T-helper 1 cell treated with Interleukin-12 subunit alpha and Interleukin-12 subunit beta and Interleukin-4 antibody, amounts not matched to agents 30 ng/mL and 1 ng/mL, for 36 hours (primary cell): ENCODE data around the gene SEMA6B. TPM values are rescaled to one million over a fixed set of nuclear protein-coding genes. Genes with fewer than 3 reads are reported as not detected.
"Not testable (repeated sequence)": the region's sequence is repeated elsewhere in the genome, so short reads cannot be mapped to it uniquely, and the experiment has no call there.

Experiments
- intact Hi-C: fragments of 100-400 bp; cut with micrococcal nuclease; formaldehyde crosslinking; loops from one replicate; pipeline ENCODE4 v1.15.1; 2024
- total RNA-seq: library from RNA; stranded (reverse); gene quantifications from 2 replicates; pipeline ENCODE4 v1.2.3, GENCODE V29; 2022

Gene SEMA6B
- total RNA-seq, 1 donor from 2014 or later, result not detected

DNA sequence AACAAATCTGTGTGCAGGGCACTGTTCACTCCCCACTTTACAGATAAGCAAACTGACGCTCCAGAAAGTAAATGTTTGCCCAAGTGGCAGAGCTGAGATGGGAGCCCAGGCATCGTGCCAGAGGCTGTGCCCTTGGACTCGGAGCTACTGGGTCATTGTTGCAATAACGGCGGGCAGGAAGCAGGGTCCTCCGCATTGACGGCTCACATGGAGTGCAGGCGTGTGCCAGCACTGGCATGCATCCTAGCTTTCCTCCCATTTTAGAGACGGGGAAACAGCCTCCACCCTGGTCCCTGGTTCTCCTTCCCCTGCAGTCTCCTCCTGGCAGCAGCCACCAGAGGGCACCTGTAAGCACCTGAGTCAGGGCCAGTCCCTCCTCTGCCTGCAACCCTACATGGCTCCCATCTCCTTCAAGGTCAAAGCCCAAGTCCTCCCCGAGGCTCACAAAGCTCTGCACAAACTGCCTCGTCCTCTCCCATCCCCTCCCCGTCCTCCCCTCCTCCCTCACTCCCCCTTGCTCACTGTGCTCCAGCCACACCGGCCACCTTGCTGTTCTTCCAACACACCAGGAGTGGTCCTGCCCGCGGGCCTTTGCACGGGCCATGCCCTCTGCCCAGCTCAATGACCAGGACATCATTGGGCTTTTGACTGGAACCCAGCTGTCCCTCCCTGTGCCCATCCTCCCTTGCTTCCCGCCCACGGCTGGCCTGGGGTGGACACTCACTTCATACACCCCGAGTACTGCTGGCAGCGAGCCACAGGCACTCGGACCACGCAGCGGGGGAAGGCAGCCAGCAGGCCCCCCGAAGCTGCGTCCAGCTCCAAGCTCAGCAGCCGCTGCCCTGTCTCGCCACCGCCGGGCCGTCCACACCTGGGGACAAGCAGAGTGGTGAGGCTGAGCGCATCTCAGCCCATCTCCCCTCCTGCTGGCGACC is 11.9 kb downstream of the SEMA6B start:
- intact Hi-C loops, result no loop called here

DNA sequence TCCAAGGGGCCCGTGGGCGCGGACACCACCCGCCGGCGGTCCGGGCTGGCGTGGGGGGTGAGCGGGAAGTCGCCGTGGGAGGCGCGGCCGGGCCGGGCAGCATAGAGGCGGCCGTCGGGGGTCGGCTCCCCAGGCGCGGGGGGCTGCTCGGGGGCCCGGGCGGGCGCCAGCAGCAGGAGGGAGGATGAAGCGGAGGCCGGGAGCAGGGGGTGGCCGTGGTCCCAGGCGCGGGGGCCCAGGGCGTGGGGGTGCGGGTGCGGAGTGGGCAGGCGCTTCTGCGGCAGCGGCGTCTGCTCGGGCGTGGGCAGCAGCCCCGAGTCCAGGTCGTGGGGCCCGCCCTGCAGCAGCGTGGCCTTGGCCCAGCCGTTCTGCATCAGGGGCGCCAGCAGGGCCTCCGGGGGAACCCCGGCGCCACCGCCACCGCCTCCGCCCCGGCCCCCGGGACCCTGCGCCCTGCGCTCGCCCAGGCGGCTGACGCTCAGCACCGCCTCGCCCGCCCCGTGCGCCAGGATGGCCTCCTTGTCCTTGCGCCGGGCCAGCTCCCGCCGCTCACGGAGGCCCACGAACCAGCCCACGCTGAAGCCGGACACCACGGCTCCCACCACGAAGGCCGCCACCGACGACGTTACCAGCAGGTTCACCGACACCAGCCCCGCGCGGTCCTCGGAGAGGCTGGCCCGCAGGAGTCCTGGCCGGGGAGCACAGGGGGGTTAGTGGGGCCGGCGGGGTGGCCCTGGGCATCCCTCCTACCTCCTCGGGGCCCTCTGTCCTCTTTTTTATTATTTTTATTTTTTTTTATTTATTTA is 15.4 kb downstream of the SEMA6B start:
- intact Hi-C loops, result no loop called here

DNA sequence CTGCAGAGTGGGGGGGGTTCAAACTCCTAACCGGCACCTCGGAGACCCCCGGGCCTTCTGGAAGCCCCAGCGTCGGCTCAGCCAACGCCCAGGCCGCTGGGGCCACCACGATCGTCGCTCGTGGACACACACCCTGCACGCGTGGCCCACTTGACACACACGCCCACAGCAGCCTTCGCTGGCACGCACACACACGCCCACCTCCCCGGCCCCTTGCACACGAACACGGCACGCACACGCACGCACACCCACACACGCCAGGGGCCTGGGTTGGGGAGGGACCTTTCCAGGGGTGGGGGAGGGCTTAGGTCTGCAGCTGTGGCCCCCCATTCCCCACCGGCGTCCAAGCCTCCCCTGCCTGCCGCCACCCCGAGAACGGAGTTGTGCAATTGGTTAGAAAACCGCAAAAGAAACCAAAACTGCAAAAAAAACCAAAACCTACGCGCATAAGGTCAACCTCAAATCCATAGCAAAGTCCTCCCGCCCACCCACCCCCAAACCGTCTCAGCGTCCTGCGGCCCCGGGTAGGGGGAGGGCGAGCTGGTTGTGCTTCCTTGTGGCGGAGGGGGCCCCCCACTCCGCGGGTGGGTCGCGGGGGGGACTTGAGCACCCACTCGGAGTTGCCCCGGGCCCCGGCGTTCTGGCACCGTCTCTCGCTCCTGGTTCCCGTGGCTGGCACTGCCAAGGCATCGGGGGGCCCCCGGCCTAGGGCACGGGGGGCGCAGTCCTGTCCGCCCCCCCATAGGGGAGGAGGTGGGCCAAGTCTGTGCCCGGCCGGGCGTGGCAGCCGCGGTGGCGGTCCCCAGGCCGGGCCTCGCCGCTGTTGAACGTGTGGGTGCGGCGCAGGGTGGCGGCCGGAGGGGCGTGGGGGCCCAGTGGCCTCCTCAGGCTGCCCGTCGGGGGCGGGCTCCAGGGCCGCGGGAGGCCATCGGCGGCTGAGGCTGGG is 16.3 kb downstream of the SEMA6B start:
- intact Hi-C loops, result no loop called here

DNA sequence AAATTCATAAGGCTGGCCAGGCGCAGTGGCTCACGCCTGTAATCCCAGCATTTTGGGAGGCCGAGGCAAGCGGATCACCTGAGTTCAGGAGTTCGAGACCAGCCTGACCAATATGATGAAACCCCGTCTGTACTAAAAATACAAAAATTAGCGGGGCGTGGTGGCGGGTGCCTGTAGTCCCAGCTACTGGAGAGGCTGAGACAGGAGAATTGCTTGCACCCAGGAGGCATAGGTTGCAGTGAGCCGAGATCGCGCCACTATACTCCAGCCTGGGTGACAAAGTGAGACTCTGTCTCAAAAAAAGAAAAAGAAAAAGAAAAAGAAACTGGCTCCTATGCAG is 17.7 kb downstream of the SEMA6B start:
- intact Hi-C loops, result not testable (repeated sequence)

DNA sequence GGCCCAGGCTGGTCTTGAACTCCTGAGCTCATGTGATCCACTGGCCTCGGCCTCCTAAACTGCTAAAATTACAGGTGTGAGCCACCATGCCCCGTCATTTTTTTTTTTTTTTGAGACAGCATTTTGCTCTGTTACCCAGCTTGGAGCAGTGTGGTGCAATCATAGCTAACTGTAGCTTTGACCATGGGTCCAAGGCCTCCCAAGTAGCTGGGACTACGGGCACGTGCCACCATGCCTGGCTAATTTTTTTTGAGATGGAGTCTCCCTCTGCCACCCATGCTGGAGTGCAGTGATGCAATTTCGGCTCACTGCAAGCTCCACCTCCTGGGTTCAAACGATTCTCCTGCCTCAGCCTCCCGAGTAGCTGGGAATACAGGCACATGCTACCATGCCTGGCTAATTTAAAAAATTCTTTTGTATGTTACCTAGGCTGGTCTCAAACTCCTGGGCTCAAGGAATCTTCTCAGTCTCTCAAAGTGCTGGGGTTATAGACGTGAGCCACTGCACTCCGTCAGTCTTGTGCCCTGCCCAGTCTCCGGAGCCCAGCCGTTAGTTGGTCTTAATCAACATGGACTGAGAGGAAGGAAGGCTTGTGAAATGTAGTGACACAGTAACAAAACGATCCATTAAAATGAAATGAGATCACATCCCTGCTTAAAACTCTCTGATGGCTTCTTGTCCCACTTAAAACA is 18.2 kb downstream of the SEMA6B start:
- intact Hi-C loops, result no loop called here

DNA sequence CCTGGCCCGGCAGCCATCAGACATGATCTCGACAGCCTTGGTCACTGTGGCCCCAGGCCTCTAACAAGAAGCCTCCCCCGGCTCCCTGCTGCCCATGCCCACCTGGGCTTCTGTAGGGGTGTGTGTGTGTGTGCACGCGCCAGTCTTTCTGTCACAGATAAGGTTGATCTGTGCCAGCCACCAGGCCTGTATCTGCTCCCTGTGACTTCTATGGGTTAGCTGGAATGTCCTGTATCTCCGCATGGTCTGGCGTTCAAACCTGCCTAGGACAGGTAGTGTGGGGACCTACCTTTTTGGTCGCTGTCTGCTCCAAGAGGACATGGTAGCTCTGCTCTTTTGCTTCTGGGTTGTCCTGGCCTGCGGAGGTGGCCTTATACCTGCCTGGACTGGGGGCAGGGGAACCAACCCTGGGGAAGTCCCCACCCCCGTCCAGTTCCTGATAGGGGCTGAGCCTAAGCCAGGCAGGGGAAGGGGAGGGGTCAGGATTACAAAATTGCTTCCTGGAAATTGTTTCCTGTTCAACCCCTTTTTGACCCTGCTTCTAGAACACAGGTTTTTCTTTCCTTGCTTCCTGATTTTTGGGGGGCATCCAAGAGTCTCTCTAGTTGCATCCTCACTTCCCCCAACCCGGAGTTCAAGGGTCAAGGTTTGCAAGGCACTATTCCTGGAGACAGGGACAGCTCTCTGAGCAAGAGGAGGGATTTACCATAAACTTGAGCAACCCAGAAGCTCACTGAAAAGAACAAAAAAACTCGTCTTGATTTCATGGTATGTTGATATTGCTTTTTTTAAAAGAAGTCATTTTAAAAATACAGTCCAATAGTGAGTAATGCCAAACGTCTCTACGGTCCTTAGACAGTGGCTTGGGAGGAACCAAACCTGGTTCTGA is 19.5 kb downstream of the SEMA6B start, which contains the start of gene LRG1:
Gene LRG1 (minus strand): TSS at position 344 of the 889 bp plus-strand sequence. CDS start 23 bp downstream, at position 321.
- intact Hi-C loops, result no loop called here

DNA sequence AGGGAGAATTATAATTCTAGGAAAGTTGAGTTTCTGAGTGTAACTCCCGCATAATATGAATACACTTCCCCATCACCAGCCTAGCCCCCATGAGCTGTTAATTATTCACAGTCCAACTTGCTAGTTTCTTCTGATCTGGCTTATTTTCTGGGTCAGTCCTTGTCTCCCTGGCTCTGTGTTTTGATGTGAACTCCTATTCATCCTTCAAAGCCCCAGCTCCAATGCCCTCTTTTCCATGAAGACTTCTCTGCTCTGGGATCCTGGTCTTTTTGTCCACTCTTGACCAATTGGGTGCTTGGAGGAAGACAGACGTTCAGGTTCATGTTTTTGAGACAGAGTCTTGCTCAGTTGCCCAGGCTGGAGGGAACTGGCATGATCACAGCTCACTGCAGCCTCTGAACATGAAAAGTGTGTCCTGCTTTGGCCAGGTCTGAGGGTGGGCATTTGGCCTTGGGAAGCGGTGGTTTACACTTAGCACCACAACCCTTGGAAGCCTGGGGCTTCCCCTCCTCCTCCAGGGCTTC is 20.3 kb downstream of the SEMA6B start:
- intact Hi-C loops, result no loop called here

DNA sequence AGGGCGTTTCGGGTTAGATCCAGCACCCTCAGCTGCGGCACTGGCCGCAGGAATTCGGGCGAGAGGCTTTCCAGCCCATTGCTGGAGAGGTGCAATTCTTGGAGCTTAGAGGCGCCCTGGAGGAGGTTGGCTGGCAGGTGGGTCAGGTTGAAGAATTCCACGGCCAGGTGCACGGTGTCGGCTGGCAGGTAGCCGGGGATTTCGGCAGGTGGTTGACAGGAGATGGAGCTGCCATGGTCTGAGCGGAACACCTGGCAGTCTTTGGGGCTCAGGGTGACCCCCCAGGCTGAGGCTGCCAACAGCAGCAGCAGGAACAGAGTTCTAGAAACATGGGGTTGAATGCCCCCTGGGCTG is 20.9 kb downstream of the SEMA6B start:
- intact Hi-C loops, result no loop called here

DNA sequence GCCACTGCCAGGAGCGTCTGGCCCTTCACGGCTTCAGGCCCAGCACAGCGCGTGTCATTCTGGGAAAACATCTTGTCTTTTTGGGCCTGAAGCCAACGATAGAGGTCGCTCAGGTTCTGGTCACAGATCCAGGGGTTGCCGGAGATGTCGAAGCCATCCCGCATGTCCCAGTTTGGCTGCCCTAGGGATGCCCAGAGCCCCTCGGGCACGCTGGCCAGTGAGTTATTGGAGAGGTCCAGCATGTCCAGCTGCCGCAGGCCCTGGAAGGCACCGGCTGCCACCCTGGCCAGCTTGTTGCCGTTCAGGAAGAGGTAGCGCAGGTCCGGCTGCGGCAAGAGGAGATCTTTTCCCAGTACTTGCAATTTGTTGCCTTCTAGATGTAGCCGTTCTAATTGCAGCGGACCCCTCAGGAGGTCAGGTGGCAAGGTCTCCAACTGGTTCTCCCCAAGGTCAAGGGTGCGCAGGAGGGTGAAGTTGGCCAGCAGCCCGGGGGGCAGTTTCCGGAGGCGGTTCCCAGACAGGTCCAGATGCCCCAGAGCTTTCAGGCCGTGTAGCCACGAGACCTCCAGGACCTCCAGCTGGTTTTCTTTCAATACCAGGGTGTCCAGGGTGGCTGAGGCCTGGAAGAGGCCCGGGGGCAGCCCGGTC is 21.4 kb downstream of the SEMA6B start:
- intact Hi-C loops, result no loop called here

DNA sequence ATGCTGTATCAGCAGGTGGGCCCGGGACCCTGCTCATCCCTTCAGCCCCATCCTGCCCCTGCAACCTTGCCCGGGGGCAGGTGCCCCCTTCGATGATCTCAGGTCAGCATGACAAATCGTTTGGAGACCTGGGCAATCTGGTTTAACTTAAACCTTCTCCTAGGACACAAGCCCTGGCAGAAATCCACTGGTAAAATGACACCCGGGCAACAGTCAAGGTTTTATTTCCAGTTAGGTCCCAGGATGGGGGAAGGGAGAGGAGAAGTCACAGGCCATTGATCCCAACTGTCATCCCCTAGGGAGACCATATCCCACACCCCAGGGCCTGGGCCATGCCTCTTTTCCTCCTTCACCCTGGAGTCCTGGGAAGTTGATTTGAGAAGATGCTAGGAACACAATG is 22.7 kb downstream of the SEMA6B start:
- intact Hi-C loops, result no loop called here

DNA sequence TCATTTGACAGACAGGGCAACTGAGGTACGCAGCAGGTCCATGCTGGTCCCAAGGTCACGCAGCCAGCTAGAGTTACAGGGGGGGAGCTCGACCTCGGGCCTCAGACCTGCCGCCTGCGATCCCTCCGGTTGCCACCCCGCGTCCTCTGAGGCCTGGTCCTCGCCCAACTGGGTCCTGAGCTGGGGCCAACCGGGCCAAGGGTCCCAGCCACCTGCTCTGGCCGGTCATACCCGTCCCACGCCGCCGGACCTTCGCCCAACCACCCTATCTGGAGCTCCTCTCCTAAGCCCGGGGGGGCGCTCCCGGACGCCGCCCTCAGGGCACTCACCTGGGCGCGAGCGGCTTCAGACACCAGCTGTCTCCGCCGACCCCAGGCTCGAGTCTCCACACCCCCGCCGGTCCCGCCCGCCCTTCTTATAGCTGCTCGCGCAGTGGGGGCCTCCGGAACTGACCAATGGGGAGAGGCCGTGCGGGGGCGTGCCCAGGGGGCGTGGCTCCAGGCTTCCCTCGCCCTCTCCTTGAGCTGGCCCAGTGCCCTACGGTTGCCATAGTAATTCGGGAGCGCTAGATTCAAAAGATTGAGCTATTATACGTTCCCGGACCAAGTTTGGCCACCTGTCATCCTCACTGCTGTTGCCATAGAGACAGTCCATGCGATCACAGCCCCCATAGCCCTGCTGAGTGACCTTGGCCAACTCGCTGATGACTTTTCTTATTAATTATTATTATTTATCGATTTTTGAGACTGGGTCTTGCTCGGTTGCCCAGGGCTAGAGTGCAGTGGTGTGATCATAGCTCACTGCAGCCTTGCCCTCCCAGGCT is 24.4 kb downstream of the SEMA6B start, which contains the start of gene PLIN5:
Gene PLIN5 (minus strand): TSS at position 389 of the 823 bp plus-strand sequence. CDS start 1,150 bp downstream, outside the sequence.
- intact Hi-C loops, result no loop called here

DNA sequence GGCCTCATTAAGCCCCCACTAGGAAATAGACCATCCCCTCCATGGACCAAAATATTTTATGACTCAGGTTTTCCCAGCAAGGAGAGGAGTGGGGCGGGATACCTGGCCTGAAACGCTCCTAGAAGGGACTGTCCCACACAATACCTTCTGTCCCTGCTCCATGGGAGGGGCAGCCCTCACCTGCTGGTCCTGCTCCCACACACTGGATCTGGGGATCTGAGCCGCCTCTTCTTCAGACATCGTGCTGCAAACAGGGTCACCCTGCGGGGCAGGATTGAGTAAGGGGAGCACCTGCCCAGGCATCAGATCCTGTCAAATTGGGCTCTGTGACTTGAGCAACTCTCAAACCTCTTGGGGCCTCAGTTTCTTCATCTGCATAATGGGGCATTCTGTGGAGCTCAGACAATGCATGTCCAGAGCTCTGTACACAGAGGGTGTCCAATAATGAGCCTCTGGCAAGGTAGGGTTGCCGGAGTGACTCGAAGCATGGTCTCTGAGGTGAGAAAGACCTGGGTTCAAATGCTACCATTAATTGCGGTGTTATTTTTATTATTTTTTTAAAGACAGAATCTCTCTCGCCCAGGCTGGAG is 25.6 kb downstream of the SEMA6B start:
- intact Hi-C loops, result no loop called here

DNA sequence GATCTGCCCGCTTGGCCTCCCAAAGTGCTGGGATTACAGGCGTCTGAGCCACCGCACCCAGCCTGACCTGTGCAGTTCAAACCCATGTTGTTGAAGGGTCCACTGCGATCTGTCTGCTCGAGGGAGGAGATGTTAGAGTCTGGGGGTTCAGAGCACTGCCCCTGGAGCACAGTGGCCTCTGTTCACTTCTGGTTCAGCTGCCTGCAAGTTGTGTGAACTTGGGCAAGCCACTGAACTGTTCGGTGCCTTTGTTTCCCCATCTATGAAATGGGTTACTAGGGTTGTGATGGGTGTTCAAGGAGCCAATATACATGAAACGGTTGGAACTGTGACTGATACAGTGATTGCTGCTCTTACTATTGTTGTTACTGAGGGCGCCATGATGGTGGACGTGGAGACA is 26.1 kb downstream of the SEMA6B start:
- intact Hi-C loops, result no loop called here

DNA sequence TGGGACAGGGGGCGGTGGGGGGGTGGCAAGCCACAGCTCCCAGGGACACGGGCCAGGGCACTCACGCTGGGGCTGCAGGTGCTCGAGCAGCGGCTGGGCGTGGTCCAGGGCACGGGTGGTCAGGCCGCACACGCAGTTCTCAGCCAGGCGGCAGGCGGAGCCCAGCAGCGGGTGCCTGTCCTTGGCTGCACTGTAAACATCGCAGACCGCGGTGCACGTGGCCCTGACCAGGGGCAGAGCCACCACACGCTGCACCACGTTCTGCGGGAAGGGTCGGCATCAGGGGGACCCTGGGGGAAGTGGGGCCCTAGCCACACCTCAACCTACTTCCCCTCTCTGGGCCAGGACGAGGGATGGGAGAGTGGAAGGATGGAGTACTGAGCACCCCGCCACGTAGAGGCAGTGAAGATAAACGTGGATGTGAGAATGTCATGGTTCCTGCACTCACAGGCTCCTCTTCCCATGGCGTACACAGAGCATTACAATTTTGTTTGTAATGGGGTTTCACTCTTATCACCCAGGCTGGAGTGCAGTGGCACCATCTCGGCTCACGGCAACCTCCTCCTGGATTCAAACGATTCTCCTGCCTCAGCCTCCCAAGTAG is 27.8 kb downstream of the SEMA6B start:
- intact Hi-C loops, result no loop called here

DNA sequence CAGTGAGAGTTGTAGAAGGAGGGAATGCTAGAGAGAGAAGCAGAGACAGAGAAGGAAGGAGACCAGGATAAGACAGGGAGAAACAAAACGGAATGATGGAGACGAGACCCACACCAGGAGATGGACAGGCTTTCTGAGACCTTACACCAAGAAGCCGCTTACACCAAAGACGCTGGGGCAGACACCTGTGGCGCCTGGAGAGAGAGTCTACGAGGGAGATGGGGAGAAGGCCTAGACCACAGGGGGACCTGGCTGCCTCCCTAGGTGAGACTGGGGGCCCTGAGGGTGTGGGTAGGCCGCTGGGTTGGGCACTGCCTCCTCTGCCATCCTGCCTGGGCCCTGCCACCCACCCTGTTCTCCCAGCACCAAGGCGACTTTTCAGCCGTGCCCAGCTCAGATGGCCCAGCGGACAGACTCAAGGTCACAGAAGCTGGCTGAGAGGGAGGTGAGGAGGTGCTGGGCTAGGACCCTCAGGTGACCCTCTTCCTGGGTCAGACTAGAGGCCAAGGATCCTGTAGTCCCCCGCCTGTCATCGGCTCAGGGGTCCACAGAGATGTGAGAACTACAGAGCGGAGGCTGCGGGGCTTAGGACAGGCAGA is 29.5 kb downstream of the SEMA6B start:
- intact Hi-C loops, result no loop called here

DNA sequence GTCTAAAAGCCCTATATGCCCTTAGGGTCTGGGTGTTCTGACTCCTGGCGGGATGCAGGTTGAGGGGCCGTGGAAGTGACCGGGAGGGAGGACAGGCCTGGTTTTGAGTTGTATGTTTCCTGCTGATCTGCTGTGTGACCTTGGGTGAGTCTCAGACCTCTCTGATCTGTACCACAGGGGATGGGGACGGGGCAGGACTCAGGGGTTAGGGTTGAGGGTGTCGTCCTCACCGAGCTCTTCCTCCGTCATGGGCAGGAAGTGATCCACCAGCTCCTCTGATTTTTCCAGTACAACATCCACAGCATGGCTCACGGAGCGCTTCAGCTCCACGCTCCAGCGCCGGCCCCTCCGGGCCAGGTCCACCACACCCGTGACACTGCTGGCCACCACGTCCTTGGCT is 30.6 kb downstream of the SEMA6B start:
- intact Hi-C loops, result no loop called here

DNA sequence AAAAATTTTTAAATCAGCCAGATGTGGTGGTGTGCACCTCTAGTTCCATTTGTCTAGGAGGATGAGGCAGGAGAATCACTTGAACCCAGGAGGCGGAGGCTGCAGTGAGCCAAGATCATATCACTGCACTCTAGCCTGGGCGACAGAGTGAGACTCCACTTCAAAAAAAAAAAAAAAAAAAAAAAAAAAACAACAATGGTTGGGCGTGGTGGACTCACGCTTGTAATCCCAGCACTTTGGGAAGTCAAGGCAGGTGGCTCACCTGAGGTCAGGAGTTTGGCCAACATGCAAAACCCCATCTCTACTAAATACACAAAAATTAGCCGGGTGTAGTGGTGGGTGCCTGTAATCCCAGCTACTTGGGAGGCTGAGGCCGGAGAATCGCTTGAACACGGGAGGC is 32.1 kb downstream of the SEMA6B start:
- intact Hi-C loops, result not testable (repeated sequence)
